Measurements from ENCODE around the gene STXBP6. TPM values are rescaled to one million over a fixed set of nuclear protein-coding genes. Genes with fewer than 3 reads are reported as not detected.

Gene STXBP6
- total and polyA plus RNA-seq, 2 of the 13 experiments (the other 11 are each of a cell fraction or from before 2014, with no cell fraction given) = 35.3 to 42.8 TPM

DNA sequence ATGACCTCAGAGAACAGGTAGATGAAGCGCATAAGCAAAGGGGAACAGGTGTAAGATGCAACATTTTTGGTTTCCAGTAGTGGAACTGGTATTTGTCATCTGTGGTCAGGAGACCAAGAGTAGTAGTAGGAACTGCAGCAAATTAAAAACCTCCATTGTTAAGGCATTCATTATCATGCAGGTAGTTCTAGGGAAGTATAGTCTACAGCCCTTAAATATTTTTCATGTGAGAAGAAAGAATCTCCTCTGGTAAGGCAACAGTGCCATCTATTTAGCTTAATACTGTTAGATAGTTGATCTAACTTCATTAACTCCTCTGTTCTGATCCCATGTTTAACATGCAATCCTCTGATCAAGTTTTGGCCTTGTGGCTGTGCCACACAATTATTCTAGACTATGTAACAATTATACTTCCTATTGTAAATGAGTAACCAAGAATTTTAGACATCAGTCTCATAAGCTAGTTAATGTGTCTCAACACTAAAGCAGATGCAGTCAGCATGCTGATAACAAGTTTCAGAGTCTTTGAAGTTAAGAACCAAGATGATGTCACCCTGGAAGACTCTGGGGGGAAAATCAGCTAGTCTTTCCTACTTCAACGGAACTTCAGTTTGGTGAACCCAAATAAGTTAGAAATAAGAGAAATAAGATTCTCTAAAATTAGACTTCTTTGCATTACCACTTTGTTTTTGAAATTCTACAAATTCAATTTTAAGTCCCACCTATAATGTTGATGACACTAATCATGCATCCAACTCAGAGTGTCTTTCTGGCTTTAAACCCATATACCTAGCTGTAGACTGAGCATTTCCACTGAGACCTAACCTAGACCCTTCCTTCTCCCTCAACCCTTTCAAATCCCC, 70.9 kb downstream of the STXBP6 start (continued):
- no peak for TF ChIP-seq SOX6 (IDR thresholded peaks at IDR 0.05)
- peak; percentile 88 for TF ChIP-seq SOX6 (CRISPR knock-in tag; IDR thresholded peaks at IDR 0.05)
- no peak for TF ChIP-seq SRSF4 (IDR thresholded peaks at IDR 0.05; ENCODE audit: low read depth, low read length, poor library complexity, severe bottlenecking)
- TF ChIP-seq RXRB (CRISPR knock-in tag; IDR thresholded peaks at IDR 0.05; ENCODE audit: borderline replicate concordance) = peak; percentile 71
- TF ChIP-seq ZMYM4 (CRISPR knock-in tag; IDR thresholded peaks at IDR 0.05) = peak; percentile 57; the same call in 1 of the 2 replicates
- TF ChIP-seq FOXP1 (IDR thresholded peaks at IDR 0.05) = no peak
- peak; percentile 61; the same call in 1 of the 2 replicates for TF ChIP-seq FOXP1 (CRISPR knock-in tag; IDR thresholded peaks at IDR 0.05)
- no peak for TF ChIP-seq DMAP1 (CRISPR knock-in tag; IDR thresholded peaks at IDR 0.05)
- TF ChIP-seq ZSCAN31 (CRISPR knock-in tag; IDR thresholded peaks at IDR 0.05; ENCODE audit: low read depth) = no peak
- no peak for TF ChIP-seq ZNF136 (CRISPR knock-in tag; IDR thresholded peaks at IDR 0.05; ENCODE audit: low read depth)
- no peak; the same call in 1 of the 2 replicates for TF ChIP-seq ZNF556 (CRISPR knock-in tag; IDR thresholded peaks at IDR 0.05; ENCODE audit: borderline replicate concordance)
- TF ChIP-seq JUN (CRISPR knock-in tag; IDR thresholded peaks at IDR 0.05) = peak; percentile 95
- TF ChIP-seq CHCHD3 (CRISPR knock-in tag; IDR thresholded peaks at IDR 0.05) = no peak
- 0 out of 4 replicates have a peak, but pooled peaks of 1 of the 2 experiments have one; percentile 51 for TF ChIP-seq KLF16 (CRISPR knock-in tag; IDR thresholded peaks at IDR 0.05)
- TF ChIP-seq HNF4G (IDR thresholded peaks at IDR 0.05; ENCODE audit: borderline replicate concordance, low read depth, low read length) = 0 out of 2 replicates have a peak, but pooled peaks have one; percentile 25
- TF ChIP-seq HNF4G (CRISPR knock-in tag; IDR thresholded peaks at IDR 0.05; ENCODE audit: borderline replicate concordance, low read depth) = no peak
- no peak for TF ChIP-seq KLF15 (CRISPR knock-in tag; IDR thresholded peaks at IDR 0.05; ENCODE audit: borderline replicate concordance)
- no peak for TF ChIP-seq ZNF367 (CRISPR knock-in tag; IDR thresholded peaks at IDR 0.05; ENCODE audit: borderline replicate concordance)
- peak; percentile 74; the same call in 1 of the 2 replicates for TF ChIP-seq ZNF12 (CRISPR knock-in tag; IDR thresholded peaks at IDR 0.05)
- no peak for TF ChIP-seq ZNF629 (CRISPR knock-in tag; conservative IDR thresholded peaks at IDR 0.05)
- no peak for TF ChIP-seq ZNF333 (CRISPR knock-in tag; IDR thresholded peaks at IDR 0.05; ENCODE audit: borderline replicate concordance)
- TF ChIP-seq ZNF547 (CRISPR knock-in tag; IDR thresholded peaks at IDR 0.05) = no peak
- no peak for TF ChIP-seq STAT6 (CRISPR knock-in tag; IDR thresholded peaks at IDR 0.05; ENCODE audit: borderline replicate concordance)
- TF ChIP-seq ZNF564 (CRISPR knock-in tag; IDR thresholded peaks at IDR 0.05) = no peak
- TF ChIP-seq FOXC1 (CRISPR knock-in tag; IDR thresholded peaks at IDR 0.05; ENCODE audit: borderline replicate concordance) = no peak
- TF ChIP-seq EEA1 (CRISPR knock-in tag; IDR thresholded peaks at IDR 0.05; ENCODE audit: borderline replicate concordance) = no peak; the same call in 1 of the 2 replicates
- TF ChIP-seq ZFP62 (CRISPR knock-in tag; IDR thresholded peaks at IDR 0.05) = no peak
- no peak for TF ChIP-seq SRSF1 (optimal IDR thresholded peaks at IDR 0.05; ENCODE audit: low read depth, low read length)

Measured in HepG2 (cell line).